NK-92 treated with Interleukin-12 subunit alpha and Interleukin-12 subunit beta, amount 100 ng/mL, for 24 hours (cell line): ENCODE measurements around the gene SMC5.
"Not testable (repeated sequence)": the region's sequence is repeated elsewhere in the genome, so short reads cannot be mapped to it uniquely, and the experiment has no call there.

Source experiments
- DNase-seq: peaks from one replicate; lab custom pipeline; 2025; lab: John Stamatoyannopoulos, UW

Gene SMC5

DNA sequence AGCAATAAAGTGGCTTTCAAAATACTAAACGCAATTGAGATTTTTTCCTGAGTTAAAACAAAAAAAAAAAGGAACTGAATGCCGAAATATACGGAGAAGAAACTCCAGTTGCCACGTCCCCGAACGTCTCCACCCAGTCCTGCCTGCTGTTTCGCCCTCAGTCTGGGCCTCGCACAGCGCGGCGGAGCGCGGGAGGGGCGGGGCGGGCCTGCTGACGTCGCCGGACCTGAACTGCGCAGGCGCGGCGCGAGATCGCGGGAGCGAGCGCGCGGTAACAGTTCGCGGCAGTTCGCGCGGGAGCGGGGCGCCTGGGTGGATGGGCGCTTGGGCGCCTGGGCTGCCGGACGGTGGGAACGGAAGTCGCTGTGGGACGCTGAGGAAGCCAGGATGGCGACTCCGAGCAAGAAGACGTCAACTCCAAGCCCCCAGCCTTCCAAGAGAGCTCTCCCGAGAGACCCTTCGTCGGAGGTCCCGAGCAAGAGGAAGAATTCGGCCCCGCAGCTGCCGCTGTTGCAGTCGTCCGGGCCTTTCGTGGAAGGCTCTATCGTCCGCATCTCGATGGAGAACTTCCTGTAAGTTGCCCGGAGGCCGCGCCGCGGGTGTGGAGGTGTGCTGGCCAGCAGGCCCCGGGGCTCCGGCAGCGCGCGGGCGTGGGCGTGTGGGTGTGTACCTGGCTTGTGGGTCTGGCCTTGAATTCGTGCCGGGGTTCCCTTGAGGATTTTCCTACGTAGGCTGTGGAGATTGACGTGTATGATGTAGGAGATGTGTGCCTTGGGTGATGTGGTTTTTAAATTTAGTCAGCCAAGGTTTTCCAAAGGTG is at the start of gene SMC5:
SMC5 (plus strand) TSS at position 287 of the 820 bp plus-strand sequence; CDS start at position 388, 101 bp downstream.
- peak; percentile 77 for DNase-seq

DNA sequence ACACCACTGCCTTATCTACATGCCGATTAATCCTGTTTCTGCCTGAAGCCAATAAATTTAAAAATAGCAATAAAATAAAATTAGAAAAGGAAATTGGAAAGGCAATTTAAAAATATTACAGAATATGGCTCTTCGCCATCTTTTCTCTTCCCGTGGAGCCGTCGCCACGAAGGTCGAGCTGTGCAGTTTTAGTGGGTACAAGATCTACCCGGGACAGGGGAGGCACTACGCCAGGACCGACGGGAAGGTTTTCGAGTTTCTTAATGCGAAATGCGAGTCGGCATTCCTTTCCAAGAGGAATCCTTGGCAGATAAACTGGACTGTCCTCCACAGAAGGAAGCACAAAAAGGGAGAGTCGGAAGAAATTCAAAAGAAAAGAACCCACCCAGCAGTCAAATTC is 41.7 kb upstream of the SMC5 start:
- no peak for DNase-seq

DNA sequence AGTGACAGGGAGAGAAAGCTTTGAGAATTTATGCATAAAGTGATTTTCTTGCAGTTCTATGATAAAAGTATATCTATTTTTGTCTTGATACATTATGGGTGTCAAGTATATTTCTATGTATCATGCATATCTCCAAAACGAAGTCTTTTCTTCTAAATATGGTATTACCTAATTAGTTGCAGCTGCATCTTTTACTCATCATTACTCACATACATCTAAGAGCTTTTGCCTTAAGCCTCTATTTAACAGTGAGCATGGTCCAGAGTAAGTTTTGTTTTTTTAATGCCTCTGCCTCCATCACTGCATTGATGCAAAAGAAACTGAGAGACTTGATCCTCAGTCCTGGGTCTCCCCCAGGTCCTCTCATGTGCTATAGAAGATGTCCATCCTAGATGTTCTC is 40.0 kb upstream of the SMC5 start:
- no peak for DNase-seq

DNA sequence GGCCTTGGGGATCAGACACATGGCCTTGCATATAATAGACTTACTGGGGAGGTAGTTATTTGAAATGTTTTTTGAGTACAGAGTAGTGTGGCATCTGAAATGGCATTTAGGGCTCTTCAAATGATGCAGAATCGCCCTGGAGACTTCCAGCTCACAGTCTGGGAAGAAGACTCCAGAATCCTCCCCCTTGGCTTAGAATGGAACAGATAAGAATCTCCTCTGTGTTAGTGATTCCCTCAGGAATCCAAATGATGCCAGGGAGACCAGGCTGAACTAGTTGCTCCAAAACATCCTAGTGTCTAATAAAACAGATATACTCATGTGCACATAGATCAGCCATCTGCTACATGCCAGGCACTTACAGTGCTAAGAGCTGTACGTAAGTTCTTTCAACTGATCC is 38.6 kb upstream of the SMC5 start:
- DNase-seq, result no peak

DNA sequence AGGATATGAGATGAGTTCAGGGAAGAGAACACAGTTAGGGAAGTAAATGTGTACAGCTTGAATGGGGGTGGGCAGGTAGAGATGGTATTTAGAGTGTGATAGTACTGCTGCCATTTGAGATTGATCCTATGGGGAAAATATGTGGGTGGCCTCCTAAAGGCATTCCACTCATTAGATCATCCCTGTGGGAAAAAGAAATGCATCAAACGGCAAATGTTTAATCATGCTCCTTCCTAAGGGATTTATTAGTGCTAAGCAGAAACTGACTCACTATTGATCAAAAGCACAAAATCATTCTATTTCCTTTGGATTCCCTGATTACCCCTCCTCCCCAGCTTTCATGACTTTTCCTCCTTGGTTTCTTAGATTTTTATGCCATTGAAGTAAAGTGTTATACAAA is 36.4 kb upstream of the SMC5 start:
- DNase-seq, result no peak

DNA sequence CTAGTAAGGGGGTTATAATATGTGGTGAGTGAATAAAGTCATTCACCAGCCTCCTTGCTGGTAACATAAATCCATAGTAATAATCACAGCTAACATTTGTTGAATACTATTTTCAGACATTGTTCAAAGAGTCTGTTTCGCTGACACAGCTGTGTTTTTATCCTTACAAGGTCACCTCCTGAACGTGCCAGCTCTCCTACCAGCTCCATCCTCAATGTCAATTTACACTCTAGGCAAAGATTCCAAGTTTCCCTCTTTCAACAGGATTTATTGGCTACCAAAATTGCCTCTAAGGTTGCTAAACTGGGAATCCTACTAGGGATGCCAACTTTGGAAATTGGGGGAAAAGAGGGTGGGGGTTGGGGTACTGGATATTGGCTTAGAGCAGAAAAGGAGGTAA is 30.7 kb upstream of the SMC5 start:
- DNase-seq, result no peak

DNA sequence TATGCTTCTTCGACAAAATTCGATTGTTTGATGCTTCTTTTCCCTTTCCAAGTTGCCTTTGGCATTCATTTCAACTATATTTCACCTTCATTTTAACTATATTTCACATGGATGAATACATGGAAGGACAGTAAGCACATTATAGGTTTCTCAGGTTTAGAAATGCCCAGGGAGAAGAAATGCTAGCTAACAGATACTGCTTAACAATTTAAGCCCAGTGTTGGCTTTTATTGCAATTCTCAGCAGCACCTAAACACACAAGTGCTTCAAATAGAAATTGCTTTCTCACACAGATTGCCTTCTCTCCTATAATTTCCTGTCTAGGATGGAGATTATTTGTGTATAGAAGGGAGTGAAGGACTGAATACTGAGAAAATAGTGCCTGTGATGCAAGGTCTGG is 30.2 kb upstream of the SMC5 start:
- no peak for DNase-seq

DNA sequence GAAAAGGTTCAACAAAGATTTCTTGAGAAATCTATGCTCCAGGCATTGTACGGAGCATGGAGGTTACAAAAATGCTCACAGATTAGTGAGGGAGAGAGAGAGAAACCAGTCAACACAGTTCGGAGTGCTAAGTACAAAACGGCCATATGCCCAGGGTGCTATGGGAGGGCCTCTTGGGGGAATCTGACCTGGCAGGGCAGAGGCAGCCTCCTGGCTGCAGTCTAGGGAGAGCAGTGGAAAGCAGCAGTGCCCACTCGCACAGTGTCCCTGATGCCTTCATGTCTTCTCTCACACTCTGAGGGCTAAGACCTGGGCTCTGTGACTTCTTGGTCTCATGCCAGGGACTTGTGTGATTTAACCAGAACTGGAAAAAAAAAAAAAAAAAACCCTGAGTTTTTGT is 29.8 kb upstream of the SMC5 start:
- DNase-seq, result no peak

DNA sequence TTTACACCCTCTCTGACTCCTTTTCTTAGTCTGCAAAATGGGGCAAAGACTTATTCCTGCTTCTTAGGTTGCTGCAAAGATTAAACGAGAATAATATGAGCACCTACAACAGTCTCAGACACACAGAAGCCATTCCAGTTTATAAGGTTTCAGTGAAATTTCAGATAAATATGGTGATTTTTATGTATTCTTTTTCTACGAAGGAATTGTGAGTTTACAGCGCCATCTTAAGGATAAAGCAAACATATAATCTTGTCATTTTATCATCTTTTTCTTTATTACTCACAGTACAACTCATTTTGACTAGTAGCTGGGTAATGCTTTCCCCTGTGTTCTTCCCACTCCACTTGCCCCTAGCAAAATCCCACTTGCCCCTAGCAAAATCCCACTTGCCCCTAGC is 29.2 kb upstream of the SMC5 start:
- DNase-seq, result no peak

DNA sequence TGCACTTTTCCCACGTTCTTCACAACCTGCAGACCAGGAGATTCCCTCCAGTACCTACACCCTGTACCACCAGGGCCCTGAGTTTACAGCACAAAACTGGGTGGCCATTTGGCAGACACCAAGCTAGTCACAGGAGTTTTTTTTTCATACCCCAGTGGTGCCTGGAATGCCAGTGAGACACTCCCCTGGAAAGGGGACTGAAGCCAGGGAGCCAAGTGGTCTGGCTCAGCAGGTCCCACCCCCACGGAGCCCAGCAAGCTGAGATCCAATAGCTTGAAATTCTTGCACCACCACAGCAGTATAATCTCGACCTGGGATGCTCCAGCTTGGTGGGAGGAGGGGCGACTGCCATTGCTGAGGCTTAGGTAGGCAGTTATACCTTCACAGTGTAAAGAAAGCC is 26.3 kb upstream of the SMC5 start:
- no peak for DNase-seq

DNA sequence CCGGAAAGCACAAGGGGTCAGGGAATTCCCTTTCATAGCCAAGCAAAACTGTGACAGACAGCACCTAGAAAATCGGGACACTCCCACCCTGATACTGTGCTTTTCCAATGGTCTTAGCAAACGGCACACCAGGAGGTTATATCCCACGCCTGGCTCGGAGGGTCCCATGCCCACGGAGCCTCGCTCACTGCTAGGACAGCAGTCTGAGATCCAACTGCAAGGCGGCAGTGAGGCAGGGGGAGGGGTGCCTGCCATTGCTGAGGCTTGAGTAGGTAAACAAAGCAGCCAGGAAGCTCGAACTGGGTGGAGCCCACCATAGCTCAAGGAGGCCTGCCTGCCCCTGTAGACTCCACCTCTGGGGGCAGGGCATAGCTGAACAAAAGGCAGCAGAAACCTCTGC is 24.6 kb upstream of the SMC5 start:
- not testable (repeated sequence) for DNase-seq

DNA sequence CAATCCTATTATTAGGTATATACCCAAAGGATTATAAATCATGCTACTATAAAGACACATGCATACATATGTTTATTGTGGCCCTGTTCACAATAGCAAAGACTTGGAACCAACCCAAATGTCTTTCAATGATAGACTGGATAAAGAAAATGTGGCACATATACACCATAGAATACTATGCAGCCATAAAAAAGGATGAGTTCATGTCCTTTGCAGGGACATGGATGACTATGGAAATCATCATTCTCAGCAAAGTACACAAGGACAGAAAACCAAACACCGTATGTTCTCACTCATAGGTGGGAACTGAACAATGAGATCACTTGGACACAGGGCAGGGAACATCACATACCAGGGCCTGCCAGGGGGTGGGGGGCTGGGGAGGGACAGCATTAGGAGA is 12.8 kb upstream of the SMC5 start:
- not testable (repeated sequence) for DNase-seq

DNA sequence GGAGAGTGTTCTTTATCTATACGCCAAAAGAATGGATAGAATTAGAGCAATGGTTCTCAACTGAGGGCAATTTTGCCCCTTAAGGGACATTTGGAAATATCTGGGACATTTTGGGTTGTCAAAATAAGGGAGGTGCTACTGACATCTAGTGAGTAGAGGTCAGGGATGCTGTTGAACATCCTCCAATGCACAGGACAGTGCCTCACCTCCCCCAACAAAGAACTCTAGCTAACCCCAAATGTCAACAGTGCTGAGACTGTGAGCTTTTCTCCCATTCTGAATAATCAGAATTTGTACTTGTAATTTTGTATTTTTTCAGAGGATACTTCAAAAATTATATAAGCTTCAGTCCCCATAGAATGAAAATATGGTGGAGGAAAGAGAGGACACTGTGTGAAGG is 8.6 kb upstream of the SMC5 start:
- DNase-seq, result no peak

DNA sequence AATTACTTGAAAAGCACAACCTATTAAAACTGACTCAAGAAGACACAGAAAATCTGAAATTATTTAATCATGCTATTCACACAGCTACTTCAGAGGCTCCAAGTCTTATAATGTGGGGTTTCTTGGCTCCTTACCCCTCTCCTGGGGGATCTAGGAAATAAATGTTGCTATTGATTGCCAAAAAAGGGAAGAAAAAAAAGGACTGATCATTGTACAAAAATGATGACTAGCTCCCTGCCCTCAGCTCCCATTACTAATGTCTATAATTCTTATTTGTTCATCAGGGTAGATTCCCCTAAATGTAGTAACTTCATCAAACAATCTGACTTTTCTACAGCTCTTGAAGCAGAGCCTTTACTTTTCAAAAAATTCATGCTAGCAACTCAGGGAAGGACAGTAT is 3.3 kb upstream of the SMC5 start:
- DNase-seq, result no peak

DNA sequence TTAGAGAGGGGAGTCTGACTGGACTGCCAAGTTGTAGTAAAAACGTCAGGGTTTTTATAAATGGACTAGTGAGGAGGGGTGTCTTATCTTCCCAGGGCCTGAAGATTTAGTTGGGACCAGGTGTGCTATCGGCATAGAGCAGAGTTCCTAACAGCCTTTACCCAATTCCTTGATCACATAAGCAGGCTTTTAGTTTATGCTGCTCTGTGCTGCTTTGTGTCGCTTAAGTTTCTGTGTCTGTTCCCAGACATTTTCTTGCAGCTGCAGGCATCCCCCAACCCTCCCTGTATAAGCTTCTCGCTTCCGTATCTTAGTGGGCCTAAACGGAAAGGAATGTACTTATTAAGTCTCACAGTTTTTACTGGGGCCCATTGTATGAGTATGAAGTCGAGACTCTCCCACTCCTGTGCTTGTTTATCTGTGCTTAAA is 2.6 kb upstream of the SMC5 start:
- no peak for DNase-seq

DNA sequence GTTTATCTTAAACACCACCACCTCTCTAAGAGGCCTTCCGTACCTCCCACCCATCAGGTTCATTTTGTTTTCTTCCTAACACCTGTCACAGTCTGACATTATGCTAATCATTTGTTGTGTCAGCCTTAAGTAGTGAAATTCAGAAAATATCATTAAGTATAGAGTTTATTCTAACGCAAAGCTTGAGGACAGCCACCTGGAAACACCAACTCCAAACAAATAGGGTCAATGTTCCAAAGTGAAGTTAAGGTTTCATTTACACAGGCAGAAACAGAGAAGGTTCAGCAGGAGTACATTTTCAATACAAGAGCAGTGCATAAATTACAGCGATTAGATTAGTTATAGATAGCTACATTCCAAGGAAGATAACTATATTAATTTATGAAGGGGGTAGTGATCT is 1.3 kb upstream of the SMC5 start:
- no peak for DNase-seq

DNA sequence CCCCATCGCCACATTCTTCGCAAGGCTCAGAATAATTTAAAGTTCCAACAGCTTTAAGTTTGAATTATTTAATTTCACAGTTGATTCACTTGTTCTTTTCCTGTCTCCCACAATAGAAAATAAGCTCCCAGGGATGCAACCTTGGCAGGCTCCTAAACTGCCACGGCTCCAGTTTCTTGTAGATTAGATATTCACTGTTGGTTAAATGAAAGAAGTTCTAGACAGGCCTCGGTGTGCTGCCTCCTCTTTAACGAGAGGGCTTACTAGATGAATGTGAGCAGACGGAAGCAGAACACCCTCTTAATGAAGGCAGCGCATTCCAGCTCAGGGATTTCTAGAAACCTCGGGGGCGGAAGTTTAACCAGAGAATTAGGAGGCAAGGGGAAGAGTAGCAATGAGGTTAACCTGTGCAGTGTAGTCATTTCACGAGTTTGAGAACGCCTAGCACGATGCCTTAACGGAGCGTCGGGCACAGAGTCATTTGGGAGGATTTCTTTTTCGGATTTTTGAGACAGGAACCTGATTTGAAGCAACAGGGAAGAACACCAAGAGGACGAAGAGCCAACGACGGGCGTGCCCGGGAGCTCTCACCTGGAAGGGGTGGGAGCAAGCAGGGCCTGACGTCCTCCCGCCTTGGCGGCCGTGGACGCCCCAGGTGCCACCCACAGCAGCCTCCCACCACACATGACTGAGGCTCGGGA is 637 bp upstream of the SMC5 start:
- DNase-seq, result no peak

DNA sequence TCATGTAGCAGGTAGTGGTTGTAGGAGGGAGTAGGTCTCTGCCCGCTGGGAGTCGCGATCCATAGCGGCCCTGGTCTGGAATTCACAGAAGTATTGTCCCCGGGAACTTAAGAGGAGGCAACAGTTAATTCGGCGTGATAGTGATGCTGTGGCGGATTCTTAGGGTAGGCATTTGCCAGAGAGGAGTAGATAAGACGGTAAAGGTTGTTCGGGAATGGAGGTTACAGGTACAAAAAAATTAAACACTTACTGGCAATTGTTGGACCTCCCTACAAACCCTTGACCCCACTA is 679 bp downstream of the SMC5 start:
- DNase-seq, result no peak

DNA sequence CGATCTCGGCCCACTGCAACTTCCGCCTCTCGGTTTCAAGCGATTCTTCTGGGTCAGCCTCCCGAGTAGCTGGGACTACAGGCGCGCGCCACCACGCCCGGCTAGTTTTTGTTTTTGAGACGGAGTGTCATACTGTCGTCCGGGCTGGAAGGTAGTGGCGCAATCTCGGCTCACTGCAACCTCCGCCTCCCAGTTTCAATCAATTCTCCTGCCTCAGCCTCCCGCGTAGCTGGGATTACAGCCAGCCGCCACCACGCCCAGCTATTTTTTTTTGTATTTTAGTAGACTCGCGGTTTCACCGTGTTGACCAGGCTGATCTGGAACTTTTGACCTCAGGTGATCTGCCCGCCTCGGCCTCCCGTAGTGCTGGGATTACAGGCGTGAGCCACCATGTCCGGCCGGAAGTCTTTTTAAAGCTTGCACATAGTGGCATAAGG is 1.2 kb downstream of the SMC5 start:
- DNase-seq, result no peak

DNA sequence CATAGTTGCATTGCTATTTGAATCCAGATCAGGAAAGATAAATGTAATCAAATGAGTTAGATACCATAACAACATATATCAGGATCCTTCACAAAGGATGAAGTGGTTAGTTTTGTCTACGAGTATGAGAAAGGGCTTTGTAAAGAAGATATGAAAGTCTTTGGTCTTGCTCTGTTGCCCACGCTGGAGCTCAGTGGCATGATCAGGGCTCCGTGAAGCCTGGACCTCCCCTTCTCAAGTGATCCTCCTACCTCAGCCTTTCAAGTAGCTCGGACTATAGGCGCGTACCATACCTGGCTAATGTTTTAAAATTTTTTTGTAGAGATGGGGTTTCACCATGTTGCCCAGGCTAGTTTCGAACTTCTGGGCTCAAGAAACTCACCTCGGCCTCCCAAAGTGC is 1.8 kb downstream of the SMC5 start:
- DNase-seq, result no peak

DNA sequence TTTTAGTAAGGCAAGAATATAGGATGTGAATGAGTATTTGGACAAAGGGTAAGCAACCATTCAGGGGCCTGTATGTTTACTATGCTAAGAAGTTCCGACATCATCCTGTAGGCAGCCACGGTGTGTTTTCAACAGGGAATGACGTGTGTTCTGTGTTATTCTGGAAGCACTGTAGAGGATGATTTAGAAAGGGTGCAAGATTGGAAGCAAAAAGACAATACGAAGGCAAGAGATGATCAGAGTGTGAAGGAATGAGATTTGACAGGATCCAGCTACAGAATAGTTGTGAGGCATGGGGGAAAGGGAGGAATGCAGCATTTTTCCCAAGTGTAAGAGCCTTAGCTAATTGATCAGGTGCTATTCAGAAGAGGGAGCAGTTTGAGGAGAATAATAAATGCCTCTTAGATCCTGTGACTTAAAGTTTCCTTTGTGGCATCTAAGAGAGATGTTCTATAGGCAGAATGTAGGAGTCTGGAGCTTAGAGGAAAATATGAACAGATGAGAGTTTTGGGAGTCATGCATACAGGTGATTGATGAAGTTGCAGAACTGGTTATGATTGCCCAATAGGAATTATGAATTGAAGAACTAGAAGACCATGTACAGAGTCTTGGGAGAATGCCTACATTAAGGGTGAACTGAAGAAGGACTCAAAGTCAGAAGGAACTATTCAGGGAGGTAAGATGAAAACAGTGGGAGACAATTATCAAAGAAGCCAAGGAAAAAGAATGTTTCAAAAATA is 2.5 kb downstream of the SMC5 start:
- no peak for DNase-seq

DNA sequence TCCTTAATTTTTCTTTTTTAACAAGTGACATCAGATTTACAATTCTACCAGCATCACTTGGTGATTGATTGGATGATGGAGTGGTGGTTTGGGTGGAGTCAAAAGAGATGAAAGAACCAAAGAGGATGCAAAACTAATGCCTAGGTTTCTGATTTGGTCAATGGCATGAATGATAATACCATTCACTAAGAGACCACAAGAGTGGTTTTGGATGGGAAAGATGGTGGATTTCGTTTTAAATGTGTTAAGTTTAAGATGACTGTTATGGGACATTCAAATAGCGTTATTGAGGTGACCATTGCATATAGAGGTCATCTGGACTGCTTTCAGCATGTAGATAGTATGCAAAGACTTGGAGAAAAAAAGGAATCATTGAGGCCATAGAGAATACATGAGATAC is 3.6 kb downstream of the SMC5 start:
- DNase-seq, result no peak

DNA sequence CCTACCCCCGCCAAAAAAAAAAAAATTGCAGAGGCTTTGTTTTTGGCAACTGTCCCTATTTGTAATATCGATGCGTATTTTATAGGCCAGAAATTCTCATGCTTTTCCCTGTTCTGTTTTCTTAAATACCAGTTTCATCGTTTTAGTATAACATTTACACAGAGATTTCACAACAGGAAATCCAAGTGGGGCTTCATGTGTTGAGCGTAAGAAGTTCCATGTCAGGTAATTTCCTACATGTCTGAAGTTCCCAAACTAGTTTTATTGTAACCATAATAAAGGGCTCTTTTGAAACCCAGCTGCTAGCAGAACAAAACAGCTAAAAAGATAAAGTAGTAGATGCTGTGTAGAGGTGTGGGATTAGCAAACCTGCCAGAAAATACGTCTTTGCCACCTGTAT is 4.2 kb downstream of the SMC5 start:
- DNase-seq, result no peak
